GM18526 (cell line): ENCODE measurements around the gene MPG.

Experiments
- POLR2A ChIP-seq: IDR thresholded peaks from 3 replicates; pipeline ENCODE4 v1.6.1; 2011; ENCODE audit not compliant: insufficient read length; ENCODE audit errors: extremely low read depth

Gene MPG

DNA sequence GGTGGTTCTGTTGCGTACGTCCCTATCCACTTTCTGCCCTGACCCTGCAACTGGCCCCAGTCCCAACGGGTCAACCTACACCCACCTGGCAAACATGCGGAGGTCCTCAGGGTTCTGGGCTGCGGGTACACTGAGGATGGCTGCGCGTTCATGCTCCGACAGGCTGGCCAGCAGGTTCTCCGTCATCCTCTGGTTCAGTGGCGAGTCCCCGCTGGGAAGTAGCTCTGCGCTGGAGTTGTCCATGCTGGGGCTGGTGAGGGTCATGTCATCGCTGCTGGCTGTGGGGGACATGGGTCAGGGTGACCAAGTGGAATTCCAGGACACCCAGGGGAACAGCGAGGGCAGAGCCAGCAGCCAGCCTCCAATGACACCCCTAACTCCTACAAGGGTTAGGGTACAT, 10.6 kb downstream of the MPG start:
- TF ChIP-seq POLR2A = no peak

DNA sequence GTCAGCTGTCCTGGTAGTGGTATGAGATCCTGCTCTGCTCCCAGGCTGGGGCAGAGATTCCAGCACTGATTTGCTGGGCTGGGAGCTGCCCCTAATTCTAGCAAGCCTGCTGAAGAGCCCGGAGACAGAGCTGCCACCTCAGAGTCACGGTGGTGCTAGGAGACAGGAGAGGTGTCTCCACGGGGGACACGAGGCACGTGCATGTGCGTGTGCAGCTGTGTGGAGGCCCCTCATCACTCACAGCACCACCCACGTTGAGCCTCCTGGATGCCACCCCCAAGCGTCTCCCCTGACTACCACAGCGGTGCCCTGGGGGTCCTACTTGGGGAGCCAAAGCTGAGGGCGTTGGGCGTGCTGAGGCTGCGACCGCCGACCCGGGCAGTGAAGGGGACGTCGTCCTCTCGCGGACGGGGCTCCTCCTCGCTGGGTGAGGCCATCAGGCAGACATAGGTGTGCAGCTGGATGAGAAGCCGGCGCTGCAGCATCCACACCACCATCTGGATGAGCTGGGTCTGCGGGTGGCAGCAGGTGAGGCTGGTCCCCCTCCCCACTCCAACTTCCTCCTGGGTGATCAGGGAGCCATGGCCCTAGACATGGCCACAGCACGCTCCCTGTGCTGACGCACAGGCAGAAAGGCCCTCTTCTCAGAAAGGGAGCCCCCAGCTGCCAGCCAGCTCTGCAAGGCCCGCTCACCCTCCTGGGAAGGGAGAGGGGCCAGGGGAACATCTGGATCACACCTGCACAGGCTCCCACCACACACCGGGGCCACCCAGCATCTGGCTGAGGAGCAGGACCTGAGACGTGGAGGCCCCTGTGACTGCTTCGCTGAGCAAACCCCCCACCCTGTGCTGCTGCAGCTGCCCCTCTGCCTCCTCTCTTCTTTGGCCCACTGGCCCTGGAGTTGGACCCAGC, 11.6 kb downstream of the MPG start:
- no peak for TF ChIP-seq POLR2A

DNA sequence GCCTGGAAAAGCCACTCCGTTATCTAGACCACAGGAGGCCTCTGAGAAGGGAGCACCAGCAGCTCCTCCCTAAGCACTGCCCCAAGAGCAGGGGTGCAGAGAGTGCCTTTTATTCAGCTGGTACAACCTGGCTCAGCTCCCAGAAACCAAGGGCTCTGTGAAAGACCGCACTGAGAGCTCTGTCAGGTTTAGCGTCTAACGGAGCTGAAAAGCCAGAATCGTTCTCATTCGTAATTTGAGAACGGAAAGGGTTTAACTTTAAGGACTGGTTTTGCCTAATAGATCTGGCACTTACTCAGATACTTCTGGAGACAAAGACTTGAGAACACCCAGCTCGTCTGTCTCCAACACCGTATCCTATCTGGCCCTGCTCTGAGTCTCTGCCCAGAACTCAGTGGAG, 13.5 kb downstream of the MPG start:
- TF ChIP-seq POLR2A = no peak

DNA sequence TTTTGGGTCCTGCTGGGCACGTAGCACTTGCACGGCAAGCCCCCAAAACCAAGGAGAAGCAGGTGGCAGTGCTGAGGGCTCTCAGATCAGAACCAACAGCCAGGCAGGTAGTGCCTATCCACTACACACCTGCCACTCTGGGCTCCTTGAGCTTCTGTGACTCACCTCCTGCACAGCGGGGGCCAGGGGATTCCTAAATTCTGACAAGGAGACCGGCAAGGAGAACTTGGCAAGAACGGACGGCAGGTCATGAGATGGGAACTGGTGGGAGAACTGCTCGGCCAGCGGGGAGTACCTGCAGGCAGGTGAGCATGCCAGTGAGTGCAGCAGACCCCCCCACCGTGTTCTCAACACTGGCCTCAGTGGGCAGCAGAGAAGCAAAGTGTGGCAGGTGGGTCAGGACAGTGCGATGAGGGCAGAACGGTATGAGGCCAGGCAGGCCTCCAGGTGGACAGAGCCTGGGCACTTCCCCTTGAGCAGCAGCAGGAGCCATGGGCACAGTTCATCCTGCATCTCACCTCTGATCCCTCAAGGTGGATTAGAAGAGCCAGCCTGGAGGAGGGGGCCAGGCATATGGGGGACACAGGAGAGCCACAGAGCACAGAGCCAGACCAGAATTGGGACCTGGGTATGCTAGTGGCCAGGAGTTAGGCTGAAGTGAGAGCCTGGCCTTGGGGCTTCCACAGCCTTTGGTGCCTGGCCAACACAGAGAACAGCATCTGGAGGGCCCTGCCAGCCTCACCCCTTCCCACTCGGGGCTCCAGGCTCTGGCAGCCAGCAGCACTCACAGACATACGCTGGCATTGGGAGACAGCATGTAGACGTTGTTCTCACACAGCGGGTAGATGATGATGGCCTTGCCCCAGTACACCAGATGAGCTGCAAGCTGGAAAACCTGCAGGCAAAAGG, 14.7 kb downstream of the MPG start:
- no peak for TF ChIP-seq POLR2A

DNA sequence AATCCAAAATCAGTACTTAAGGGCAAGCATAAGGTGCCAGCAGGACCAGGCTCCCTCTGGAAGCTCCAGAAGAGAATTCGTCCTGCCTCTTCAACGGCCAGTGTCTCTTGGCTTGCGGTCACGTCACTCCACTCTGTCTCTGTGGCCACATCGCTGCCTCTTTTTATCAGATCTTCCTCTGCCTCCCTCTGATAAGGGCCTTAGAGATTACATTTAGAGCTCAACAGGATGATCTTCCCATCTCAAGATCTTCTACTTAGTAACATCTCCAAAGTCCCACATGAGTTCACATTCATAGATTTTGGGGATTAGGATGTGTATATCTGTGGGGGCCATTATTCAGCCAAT, 16.9 kb downstream of the MPG start:
- TF ChIP-seq POLR2A = no peak

DNA sequence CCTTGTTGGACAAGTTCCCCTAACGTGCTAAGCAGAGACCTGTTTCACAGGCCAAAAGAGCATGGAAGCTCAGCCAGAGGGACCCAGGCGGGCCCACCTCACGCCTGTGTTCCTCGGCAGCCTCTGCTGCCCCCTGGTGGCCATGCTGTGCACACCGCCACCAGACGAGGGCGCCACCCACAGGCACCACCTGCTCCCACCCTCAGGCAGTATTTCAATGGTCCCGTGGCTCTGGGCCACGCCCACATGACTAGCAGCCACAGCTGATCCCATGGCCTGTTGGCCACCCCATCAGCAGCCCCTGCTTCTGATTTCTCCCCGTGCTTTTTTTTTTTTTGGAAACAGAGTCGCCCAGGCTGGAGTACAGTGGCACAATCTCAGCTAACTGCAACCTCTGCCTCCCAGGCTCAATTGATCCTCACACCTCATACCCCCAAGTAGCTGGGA, 18.9 kb downstream of the MPG start:
- no peak for TF ChIP-seq POLR2A

DNA sequence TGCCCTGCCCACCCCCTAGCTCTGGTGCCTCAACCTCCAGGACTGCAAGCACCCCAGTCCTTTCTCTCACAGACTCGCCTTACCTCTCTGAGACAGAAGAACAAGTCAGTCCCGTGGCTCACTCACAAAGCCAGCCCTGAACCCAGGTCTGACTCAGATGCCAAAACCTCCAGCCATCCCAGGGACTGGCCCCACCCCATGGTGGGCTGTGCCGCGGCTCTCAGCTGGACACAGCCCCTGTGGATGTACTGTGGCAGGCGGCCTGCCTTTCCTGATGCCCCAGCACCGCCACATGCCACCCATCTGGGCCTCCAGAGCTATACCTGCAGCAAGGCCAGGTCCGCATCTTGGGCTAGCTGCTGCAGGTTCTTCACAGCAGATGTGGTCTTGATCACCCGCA, 19.8 kb downstream of the MPG start:
- TF ChIP-seq POLR2A = no peak

DNA sequence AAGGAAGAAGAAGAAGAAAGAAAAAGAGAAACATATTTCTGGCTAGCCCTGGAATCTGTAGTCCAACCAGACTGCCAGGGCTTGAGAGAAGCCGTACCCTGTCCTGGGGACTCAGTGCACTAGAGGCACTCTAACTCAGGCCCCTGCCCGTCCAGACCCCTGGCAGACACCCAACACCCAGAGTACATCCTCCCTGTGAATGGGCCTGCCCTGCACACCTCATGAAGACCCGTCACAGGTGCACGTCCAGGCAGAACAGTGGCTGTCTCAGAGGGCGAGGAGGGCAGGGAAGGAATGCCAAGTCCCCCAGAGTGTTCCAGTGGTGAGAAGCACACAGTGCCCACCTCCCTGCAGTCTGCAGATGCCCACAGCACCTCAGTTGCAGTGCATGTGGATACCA, 23.0 kb downstream of the MPG start:
- TF ChIP-seq POLR2A = no peak

DNA sequence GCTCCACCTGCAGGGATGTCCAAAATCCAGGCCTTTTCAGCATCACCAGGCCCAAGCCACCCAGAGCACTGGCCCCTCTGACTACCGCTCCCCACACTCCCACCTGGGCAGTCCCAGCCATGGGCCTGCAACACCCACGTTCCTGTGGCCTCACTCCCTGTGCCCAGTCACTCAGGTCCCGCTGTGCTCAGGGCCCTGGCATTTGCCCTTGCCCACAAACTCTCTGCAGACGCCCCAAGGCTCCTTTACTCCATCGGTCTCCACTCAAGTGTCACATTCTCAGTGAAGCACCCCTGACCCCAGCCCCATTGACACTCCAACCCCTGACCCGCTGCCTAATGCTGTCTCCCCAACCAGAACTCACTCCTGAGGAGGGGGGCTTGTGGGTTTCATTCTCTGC, 23.6 kb downstream of the MPG start:
- no peak for TF ChIP-seq POLR2A

DNA sequence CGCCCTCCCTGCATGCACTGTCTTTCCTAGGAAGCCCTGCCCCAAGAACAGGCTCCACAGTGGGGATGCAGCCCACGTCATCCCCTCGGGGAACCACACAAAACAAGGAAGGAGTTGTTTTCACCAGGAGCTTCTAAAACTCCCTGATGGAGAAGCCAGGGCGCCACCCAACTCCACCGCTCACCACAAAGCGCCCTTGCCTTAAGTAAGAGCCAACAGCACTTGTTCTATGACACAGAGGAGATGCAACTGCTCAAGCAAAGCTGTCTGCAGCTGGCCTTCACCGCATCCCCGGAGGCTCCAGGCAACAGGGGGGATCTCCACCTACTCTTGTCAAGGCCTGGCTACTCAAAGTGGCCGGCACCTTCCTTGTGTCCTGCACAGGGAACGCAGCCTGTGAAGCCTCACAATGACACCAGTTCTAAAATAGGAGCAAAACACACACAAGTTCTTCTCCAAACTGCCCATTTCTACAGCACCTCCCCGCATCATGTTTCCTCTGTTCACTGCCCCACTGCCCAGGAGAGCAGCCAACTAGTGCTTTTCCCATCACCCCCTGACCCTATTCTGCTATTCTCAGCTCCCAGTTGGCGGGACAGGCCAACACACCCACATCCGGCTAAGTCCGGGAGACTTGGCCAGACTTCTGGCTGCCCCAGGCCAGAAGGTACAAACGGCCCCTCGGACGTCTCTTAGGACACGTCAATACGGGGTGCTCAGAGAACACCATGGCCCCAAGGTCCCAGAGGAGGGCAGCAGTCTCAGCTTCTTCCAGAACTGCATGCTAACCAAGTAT, 24.2 kb downstream of the MPG start:
- no peak for TF ChIP-seq POLR2A

DNA sequence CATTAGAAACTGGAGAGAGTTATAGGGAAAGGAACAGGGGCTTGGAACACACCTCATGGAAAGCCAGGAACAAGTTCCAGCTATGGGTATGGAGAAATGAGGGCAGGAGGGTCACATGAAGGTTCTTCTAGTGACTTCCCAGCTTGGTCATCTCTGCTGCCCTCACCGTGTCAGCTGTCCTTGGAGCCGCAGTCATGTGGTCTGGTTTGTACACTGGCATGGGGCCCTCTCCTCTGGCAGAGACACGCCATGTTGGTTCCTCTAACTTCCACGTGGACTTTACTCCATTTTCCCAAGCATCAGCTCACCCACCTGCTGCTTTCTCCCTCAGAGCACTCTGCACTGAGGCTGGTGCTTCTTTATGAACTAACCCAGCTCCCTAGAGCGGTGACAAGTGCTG, 26.3 kb downstream of the MPG start:
- TF ChIP-seq POLR2A = no peak

DNA sequence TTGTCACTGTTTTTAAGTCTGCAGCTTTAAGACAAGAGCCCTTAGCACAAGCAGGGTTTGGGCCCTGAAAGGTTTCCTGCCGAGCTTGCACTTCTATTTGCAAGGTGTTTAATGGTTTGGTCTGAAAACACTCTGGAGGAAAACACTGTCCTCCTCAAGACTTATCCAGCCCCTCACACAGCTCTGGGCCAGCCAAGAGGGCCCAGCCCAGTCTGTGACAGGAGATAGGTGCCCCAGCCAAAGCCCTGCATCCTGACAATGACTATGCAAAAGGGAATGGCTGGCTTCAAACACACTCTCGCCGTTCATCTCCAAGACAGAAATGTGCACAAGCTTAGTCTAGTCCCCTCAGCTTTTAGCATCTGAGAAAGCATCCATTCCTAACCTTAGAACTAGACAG, 26.9 kb downstream of the MPG start:
- TF ChIP-seq POLR2A = no peak

DNA sequence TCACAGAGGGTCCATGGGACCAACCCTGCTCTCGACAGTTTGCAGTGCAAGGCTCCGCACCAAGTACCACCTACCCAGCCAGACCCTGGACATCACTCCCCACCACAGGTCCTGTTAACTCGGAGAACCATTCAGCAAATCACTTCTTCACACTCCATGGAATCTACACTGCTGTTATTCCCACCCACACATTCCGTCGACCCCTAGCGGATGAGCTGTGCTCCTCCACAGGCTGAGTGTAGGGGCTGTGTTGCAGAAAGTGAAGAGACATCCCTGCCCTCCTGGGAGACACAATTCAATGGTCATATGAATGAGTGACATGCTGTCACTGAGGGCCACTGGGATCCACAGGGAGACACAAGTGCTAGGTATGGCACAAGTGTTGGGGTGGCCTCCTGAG, 27.5 kb downstream of the MPG start:
- TF ChIP-seq POLR2A = no peak

DNA sequence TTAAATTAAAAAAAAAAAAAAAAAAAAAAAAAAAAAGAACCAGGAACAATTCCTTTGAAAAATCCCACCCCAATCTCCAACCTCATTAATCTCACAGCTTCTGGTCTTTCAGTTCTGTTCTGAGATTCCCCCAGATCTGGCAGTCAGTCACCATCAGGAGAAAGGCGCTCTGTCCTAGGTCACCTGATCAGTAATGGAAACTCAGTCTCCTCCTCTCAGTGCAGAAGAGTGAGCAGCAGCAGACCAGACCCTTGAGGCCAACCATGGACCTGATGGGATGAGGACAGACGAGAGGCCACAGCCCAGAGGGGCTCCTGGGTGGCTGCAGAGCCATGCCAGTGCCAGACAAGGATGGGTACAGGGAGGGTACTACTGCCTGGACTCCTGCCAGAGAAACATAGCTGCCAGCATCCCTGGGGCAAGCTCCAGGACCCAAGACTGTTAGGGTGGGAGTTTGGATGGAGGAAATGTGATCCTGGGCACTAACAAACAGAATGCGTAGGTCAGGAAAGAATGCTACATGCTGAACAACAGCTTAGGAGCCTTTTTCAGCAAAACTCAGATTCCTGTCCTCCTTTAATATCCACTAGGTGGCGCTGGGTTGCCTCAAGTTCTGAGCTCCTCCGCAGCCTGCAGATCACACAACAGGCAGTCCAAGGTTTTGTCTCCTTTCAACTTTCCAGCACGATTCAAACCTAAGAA, 28.7 kb downstream of the MPG start:
- TF ChIP-seq POLR2A = no peak

DNA sequence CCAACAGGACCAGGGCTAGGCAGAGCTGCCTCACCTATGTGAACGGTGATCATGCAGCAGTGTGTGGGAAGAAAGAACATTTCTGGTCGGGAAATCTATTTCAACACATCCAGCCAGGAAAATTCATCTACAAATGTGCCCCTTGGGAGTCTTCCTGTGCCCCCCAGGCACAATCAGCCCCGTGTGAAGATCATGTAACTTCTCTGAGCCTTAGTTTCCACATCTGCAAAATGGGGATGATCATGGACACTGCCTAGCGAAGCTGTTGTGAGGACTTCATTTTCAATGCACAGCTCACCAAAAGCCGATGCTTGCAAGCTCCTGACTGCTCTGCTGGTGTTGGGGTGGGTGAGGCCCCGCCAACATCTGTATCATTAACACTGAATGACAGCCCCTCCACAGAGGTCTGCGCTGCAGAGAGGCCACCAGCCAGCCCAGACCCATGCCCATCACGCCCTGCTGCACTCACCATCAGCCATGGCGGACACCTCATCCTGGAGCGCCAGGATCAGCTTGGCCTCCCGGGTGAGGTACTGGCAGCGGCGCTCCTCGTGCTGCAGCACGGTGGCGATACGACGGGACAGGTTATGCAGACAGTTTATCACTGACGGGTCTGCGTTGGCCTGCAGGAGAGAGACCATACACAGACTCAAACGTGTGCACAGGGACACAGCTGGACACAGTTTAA, 34.3 kb downstream of the MPG start:
- TF ChIP-seq POLR2A = no peak

DNA sequence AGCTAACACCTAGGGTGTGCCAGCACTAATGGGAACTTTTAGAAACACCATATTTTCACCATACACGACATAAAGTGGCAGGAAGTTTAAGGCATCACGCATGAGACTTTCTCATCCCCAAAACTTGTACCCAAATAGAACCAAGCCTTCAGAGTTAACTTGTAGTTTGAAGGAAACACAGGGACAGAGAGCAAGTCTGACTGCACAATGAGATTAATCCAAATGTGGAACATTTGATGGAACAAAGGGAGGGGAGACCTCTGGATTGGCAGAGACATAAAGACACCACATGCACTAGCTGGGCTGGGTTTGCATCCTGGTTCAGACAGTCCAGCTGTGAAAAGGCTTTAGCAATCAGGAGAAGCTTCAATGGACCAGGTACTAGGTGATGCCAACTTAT, 36.3 kb downstream of the MPG start:
- TF ChIP-seq POLR2A = no peak
